Activated CD4-positive, alpha-beta T cell treated with anti-CD3 and anti-CD28 coated beads, Interleukin-10, Interleukin-2, amounts not matched to agents 100 ng/mL and 50 ng/mL, durations not matched to agents 16 hours and 8 hours (primary cell): ENCODE measurements around the gene CLIP4.

Experiments used
- DNase-seq: peaks from one replicate; pipeline ENCODE4 v3.0.0-alpha.2; 2020

CLIP4 gene

DNA sequence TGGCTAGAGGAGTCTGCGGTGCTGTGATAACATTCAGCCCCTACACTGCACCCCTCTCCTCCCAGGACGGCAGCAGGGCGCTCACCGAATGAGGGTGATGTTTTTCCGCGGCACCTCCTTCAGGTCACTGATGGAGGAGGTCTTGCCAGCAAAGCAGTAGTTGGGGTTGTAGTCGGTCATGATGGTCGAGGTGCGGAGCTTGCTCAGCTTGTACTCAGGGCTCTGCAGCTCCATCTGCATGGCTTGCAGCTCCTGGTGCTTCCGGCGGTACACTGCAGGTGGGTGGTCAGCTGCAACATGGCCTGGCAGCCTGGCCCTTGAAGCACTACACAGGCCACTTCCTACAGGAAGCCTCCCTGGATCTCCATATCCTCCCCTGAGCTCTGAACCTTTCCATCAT, 108.0 kb downstream of the CLIP4 start:
- no peak for DNase-seq

DNA sequence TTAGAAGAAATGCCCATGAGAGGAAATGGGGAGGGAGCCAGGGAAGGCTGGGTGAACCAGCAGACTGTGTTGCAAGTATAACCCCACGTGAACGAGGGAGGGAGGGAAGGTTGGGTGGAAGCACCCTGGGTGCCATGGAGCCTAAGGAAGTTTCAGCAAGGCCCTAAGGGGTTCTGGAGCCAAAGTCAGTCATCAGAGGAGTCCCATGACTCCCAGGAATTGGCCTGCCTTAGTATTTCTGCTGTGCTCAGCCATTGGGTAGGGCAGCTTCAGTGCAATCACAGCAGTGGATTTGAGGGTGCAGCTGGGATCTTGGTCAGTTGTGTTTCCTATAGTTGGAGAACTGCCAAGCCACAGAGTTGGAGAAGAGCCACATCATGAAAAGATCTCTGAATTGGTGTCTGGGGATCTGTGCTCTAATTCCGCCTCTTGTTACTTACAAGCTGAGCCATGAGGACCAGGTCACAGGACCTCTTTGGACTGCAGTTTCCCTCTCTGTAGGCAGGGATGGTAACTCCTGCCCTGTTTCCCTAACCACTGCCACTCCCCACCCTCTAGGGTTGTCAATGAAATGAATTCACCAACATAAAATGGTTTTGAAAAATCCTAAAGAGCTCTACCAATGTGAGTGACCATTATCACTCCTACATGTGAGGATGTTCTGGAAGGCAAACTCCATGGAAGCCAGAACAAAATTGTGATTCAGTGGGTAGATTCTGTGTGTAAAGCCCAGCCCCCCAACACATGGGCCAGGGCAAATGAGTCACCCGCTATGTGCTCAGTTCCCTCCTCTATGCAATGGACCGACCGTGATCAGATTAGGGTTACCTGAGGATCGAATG, 108.9 kb downstream of the CLIP4 start:
- DNase-seq = no peak

DNA sequence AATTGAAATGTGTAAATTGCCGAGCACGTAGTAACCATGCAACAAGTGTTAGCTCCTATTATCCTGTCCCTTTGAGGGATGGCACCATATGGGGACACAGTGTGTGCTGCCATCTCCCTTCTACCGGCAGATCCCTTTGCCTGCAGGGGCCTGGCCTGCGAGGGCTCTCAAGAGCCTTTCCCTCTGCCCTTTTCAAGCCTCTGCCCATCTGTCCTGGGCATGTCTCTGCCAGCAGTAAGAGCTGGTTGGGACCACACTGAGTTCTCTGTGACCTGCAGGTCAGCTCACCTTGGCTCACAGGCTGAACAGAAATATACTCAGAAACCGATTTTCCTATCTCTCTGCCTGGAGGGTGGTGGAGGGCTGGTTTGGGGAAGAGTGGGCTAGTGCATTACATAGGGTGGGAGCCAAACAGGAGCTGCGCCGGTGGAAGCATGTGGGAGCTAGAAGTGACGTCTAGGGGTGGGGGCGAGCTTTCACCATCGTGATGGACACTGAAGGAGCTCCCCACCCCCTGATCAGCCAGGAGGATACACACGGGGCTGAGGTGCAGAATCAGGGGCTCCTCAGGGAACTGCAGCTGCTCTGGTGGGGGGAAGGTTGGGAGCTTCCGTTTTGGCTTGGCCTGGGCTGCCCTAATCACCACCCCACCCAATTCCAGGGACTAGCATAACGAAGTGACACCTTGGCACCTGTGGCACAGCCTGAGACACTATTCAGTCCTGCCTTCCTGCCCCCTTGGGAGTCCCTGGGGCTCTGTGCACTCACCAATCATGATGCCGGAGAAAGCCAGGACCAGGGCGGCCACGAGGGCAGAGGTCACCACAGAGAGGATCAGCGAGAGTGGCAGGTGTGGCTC, 109.7 kb downstream of the CLIP4 start:
- no peak for DNase-seq

DNA sequence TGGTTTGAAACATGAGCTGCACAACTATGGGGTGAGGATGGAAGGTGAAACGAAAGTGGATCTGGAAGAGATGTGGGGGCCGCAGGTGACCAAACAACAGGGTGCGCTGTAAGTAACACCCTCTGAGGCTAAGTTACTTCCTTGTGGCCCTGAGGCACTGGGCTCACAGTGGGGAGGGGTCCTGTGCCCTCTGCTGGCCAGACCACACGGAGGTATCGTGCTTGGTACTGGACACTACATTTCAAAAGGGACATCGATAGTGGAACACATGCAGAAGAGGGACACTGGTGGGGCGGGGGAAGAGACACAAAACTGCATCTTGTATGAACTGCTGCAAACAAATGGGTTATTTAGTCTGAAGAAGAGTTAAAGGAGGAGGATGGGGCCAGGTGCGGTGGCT, 110.6 kb downstream of the CLIP4 start:
- DNase-seq = no peak

DNA sequence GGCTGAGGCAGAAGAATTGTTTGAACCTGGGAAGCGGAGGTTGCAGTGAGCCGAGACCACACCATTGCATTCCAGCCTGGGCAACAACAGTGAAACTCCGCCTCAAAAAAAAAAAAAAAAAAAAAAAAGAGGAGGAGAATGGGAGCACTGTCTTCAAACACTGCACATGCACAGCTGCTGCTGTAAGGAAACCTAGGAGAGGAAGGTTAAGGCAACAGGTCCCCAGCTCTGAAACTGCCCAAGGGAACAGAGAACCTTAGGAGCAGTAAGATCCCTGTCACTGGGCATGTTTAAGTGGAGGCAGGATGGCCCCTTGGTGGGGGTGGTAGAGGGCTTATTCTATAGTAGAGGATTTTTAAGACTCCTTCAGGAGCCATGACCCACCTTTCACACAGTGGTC, 111.2 kb downstream of the CLIP4 start:
- no peak for DNase-seq

DNA sequence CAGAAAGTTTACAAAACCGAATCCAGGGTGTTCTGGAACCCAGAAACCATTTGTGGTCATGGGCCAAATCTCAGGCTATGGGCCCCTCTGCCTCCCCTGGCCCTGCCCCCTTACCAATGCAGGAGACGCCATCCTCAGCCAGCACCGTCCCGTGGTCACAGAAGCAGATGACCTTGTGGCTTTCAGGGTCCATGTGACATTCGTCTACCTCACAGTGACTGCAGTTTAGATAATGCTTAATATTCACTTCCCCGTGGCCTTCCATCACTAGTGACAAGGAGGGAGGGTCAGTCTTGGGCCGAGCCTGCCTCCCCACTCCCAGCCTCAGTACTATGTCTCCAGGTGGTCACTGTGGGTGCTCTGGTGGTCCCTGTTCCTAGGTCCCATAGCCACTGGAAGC, 111.6 kb downstream of the CLIP4 start:
- DNase-seq = no peak

DNA sequence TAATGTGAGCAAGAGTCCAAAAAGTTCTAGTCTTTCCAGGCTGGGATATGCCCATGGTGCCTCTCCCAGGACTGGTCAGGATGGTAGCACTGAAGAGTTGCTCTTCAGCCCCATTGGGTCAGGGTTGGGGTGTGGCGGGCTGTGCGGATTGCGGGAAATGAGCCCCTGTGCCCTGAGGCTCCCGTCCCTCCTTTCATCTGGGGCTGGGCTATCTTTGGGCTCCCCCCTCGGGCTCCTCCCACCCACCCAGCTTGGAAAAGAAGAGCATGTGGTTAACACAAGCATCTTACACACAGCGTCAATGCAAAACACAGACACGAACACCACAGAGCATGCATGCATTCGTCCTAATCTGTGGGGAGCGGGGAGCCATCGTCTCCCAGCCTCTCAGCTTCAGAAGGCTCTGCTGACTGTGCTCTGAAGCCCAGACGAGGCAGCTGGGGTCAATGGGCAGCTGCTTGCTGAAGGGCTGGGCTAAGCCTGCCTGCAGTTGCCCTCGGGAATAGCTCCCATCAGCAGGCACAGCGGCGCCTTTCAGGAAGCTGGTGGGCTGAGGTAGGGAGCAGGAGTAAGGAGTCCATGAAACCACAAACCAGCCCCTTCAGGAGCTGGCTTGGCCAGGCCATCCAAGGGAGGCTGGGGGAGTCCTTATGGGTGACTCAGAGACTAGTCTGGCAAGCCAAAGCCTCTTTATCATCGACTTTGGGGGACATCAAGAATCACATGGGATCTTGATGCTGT, 112.9 kb downstream of the CLIP4 start:
- DNase-seq = no peak

DNA sequence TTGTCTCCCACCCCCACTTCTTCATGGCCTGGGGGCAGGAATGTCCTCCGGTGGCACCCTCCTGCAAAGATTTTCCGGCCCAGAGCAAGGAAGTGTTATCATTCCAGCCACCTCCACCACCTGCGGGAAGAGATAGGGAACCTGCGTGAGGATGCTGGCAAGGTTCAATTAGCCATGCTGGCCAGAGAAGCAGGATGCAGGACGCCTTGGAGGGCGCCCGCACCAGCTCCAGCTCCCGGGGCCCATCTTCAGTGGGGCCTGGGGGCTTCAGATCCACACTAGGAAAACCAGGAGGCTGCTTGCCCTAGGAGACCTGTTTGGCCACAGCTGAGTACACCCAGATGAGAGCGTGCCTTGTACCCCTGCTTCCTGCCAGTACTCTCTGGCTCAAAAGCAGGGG, 113.7 kb downstream of the CLIP4 start:
- DNase-seq = no peak

DNA sequence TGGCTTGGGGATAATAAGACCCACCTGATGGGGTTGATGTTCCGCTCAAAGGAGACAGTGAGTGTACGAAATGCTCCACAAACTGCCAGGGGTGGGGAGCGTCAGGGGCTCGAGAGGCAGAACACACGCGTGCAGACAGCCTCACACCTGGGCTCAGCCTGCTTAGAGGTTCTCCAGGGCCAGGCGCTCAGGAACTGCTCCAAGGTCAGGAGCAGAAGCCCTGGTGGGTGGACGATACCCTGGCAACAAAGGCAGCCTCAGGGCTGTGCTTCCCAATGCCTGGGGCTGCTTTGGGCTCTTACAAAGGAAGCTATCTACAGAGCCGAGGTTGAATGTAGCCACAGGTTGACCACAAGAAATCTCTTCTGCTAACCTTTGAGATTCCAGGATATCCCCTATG, 114.4 kb downstream of the CLIP4 start:
- DNase-seq = no peak

DNA sequence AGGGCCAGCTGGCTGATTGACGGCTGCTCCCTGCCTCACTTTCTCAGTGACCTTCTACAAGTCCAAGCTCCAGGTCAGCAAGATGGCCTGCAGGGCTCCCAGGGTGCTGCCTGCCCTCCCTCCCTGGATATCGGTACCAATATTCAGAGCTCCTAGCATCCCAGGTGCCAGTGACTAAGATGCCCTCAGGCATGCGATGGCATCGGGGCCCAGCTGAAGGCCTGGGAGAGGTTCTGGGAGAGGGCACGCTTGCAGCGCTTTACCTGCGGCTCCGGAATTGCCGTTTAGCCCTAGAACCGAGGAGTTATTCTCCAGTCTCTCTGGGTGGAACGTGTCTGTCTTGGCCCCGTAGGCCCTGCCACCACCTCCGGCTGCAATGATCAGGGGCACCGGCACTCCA, 116.8 kb downstream of the CLIP4 start:
- no peak for DNase-seq

DNA sequence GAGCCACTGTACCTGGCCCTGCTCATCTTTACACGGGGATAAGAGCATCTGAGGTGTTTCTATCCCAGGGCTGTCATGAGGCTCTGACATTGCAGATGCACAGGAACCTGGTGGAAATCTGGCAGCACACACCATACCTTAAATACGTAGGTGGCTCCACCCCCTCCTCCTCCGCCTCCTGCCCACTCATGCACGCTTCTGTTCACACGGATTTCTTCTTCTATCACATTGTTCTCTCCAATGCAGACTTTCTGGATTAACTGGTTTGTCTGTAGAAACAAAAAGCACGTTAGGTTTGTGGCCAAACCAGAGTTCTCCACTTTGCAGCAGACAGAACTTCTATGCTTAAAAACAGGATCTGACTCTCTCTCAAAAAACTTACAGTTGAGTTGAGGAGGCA, 118.2 kb downstream of the CLIP4 start:
- no peak for DNase-seq

DNA sequence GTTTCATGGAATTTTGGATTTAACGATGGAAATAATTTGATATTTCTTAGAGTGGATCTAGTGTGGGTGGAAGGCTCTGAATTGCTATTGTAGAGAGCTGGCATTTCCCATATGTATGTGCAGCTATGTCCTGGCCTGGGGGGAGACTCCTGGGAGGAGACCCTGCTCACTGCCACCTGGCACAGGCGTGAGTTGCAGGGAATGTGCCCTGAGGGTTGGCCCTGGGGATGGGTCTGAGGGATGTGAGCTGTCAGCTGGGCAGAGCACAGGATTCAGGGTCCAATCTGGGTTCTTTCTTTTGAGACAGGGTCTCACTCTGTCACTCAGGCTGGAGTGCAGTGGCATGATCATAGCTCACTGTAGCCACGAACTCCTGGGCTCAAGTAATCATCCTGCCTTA, 120.2 kb downstream of the CLIP4 start:
- no peak for DNase-seq

DNA sequence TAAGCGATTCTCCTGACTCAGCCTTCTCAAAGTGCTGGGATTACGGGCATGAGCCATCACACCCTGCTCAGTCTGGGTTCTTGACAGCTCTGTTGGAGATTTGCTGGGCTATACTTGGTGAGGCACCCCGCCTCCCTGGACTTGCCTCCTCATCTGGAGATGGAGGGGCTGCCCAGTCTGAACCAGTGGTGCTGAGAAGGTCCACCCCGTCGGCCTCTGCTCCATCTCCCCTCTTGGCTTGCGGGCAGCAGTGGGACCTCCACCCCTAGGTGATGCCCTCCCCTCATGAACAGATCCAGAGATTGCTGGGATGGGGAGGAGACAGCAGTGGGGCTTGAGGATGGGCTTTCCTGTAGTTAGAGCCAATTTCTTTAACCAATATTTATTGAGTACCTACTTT, 120.9 kb downstream of the CLIP4 start:
- no peak for DNase-seq

DNA sequence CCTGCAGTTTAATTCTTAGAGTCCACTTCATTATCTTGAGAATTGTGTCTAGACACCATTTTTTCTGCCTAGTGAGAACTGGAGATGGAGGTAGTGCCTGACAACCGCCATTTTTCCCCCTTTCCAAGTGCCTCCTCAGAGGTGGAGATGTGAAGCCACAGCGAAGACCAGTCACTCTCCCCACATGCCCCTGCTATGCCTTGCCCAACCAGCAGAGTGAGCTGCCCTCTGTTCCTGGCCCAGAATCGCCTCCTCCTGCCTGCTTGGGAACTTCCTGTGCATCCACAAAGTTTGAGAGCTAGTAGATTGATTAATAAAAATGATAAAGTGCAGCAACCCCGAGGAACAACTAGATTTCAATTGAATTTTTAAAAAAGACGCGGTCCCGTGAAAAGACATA, 123.3 kb downstream of the CLIP4 start:
- DNase-seq = peak; percentile 20
